CD14-positive monocyte (primary cell): ENCODE data around the gene SUGCT. TPM values are rescaled to one million over a fixed set of nuclear protein-coding genes. Genes with fewer than 3 reads are reported as not detected.

Experiments
- DNase-seq, 3 donors: peaks; one replicate each; pipeline ENCODE4 v3.0.0-alpha.2; 2011 to 2022
- H2AFZ ChIP-seq: 2 replicates; pipeline ENCODE4 v1.6.0; 2012; ENCODE audit warnings: mild to moderate bottlenecking, low read depth, low read length, inconsistent platforms; ENCODE audit not compliant: insufficient read depth, poor library complexity, severe bottlenecking
- H3K27ac ChIP-seq, 2 donors: 1 replicate in 1 of 2; 2 replicates in 1 of 2; pipeline ENCODE4 v1.5.1; 2012 to 2013; ENCODE audit warnings: low read length in 2 of 2, control low read depth in 1 of 2, inconsistent platforms in 1 of 2, low read depth in 1 of 2, mild to moderate bottlenecking in 1 of 2
- H3K27me3 ChIP-seq, 2 donors: one replicate each; pipeline versions ENCODE4 v1.6.0 to v1.6.1; 2011 to 2013; ENCODE audit warnings: low read length in 2 of 2; ENCODE audit not compliant: control insufficient read depth in 2 of 2, insufficient read depth in 2 of 2
- H3K36me3 ChIP-seq, 2 donors: replicated peaks in 1 of 2; 1 replicate in 1 of 2; 2 replicates in 1 of 2; pipeline versions ENCODE4 v1.5.1 to v1.6.1; 2012 to 2013; ENCODE audit warnings: low read length in 2 of 2, control low read depth in 1 of 2, inconsistent platforms in 1 of 2, mild to moderate bottlenecking in 1 of 2; ENCODE audit not compliant: insufficient read depth in 2 of 2, control insufficient read depth in 1 of 2
- H3K4me1 ChIP-seq, 2 donors: 1 replicate in 1 of 2; 2 replicates in 1 of 2; pipeline versions ENCODE4 v1.5.1 to v1.6.1; 2012 to 2013; ENCODE audit warnings: low read length in 2 of 2, control low read depth in 1 of 2, inconsistent platforms in 1 of 2, mild to moderate bottlenecking in 1 of 2, moderate library complexity in 1 of 2; ENCODE audit not compliant: insufficient read depth in 2 of 2, control insufficient read depth in 1 of 2
- H3K4me2 ChIP-seq: replicated peaks from 2 replicates; pipeline ENCODE3; 2012; ENCODE audit warnings: low read length, moderate library complexity, mild to moderate bottlenecking; ENCODE audit not compliant: poor library complexity, severe bottlenecking; ENCODE audit errors: extremely low read depth
- H3K4me3 ChIP-seq, 3 experiments: fragments of 200-600 bp in 1 of 3; sonication (generic) in 1 of 3; replicated peaks in 1 of 3; 1 replicate in 2 of 3; 2 replicates in 1 of 3; pipeline ENCODE4 v1.5.1; 2011 to 2013; ENCODE audit warnings: low read length in 3 of 3, mild to moderate bottlenecking in 3 of 3, control low read depth in 2 of 3, low read depth in 2 of 3, inconsistent platforms in 1 of 3, moderate library complexity in 1 of 3
- H3K79me2 ChIP-seq: 2 replicates; pipeline ENCODE4 v1.6.0; 2012; ENCODE audit warnings: mild to moderate bottlenecking, control low read depth, inconsistent platforms, low read length, moderate library complexity; ENCODE audit not compliant: insufficient read depth
- H3K9ac ChIP-seq: 2 replicates; pipeline ENCODE4 v1.6.0; 2017; ENCODE audit warnings: low read length, mild to moderate bottlenecking; ENCODE audit not compliant: insufficient read depth, poor library complexity, severe bottlenecking
- H3K9me3 ChIP-seq, 2 donors: replicated peaks in 1 of 2; 1 replicate in 1 of 2; 2 replicates in 1 of 2; pipeline versions ENCODE4 v1.5.1 to v1.6.1; 2012 to 2013; ENCODE audit warnings: low read length in 2 of 2, control low read depth in 1 of 2; ENCODE audit not compliant: control insufficient read depth in 1 of 2, insufficient read depth in 1 of 2
- H4K20me1 ChIP-seq: 2 replicates; pipeline ENCODE4 v1.6.0; 2012; ENCODE audit warnings: mild to moderate bottlenecking, low read length, control low read depth, moderate library complexity; ENCODE audit not compliant: insufficient read depth
- H3K27ac Mint-ChIP-seq, 7 donors: one replicate each; pipeline ENCODE4 v1.8.0; 2020; ENCODE audit warnings: mild to moderate bottlenecking in 7 of 7, mixed read lengths in 7 of 7, moderate library complexity in 6 of 7, inconsistent platforms in 2 of 7
- H3K27me3 Mint-ChIP-seq, 3 donors: one replicate each; pipeline ENCODE4 v1.8.0; 2021 to 2022; ENCODE audit warnings: low read depth in 3 of 3, mild to moderate bottlenecking in 3 of 3, mixed read lengths in 3 of 3, moderate library complexity in 3 of 3, inconsistent platforms in 1 of 3
- H3K36me3 Mint-ChIP-seq, 2 donors: one replicate each; pipeline ENCODE4 v1.8.0; 2020; ENCODE audit warnings: mixed read lengths in 2 of 2, inconsistent platforms in 1 of 2, mild to moderate bottlenecking in 1 of 2
- H3K4me1 Mint-ChIP-seq: one replicate; pipeline ENCODE4 v1.8.0; 2020; ENCODE audit warnings: mild to moderate bottlenecking, mixed read lengths
- H3K4me3 Mint-ChIP-seq, 2 donors: one replicate each; pipeline ENCODE4 v1.8.0; 2020; ENCODE audit warnings: mild to moderate bottlenecking in 2 of 2, mixed read lengths in 2 of 2, moderate library complexity in 1 of 2
- H3K9me3 Mint-ChIP-seq, 7 donors: one replicate each; pipeline ENCODE4 v1.8.0; 2020 to 2022; ENCODE audit warnings: mixed read lengths in 7 of 7, mild to moderate bottlenecking in 6 of 7, moderate library complexity in 6 of 7, inconsistent platforms in 2 of 7
- intact Hi-C, 2 donors: fragments of 100-400 bp; cut with micrococcal nuclease; formaldehyde crosslinking; loops; one replicate each; pipeline versions ENCODE4 v1.15.0 to v1.15.1; 2023
- polyA plus RNA-seq, 3 donors: library from polyadenylated mRNA; depleted of rRNA in 1 of 3; unstranded in 2 of 3; stranded (reverse) in 1 of 3; fragments of 300-500 nt in 2 of 3; fragments of >200 nt in 1 of 3; fragmentation: Illumina TruSeq in 2 of 3; gene quantifications; 1 replicate in 2 of 3; 2 replicates in 1 of 3; pipeline ENCODE4 v1.2.3, GENCODE V29; 2012 to 2021
- TF ChIP-seq, protein P1 (sequence below): fragments of 200-600 bp; IDR thresholded peaks from one replicate; pipeline ENCODE4 v1.8.0; 2022; ENCODE audit warnings: antibody characterized with exemption, mild to moderate bottlenecking

SUGCT gene
- polyA plus RNA-seq, 3 donors = not detected

DNA sequence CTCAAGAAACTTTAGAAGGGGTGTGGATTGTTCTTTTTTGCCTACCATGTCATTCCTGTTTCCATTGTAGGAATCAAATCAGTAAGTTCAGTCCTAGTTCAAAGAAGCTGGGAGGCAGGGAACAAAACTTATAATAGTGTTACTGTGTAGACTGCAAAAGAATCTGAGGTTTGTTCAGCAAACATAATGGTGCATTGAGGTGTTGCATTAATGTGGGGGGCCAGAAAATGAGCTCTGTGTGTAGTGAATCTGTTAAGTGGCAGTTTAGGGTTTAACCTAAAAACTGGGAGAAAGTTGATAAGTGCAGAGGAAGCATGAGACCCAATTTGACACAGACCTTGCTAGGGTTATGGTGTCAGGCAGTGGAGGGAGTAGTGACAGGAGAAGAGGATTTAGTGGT lies 197.7 kb downstream of the SUGCT start:
- no peak overlapping the region for H2AFZ ChIP-seq
- TF ChIP-seq, protein P1, sequence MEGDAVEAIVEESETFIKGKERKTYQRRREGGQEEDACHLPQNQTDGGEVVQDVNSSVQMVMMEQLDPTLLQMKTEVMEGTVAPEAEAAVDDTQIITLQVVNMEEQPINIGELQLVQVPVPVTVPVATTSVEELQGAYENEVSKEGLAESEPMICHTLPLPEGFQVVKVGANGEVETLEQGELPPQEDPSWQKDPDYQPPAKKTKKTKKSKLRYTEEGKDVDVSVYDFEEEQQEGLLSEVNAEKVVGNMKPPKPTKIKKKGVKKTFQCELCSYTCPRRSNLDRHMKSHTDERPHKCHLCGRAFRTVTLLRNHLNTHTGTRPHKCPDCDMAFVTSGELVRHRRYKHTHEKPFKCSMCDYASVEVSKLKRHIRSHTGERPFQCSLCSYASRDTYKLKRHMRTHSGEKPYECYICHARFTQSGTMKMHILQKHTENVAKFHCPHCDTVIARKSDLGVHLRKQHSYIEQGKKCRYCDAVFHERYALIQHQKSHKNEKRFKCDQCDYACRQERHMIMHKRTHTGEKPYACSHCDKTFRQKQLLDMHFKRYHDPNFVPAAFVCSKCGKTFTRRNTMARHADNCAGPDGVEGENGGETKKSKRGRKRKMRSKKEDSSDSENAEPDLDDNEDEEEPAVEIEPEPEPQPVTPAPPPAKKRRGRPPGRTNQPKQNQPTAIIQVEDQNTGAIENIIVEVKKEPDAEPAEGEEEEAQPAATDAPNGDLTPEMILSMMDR = no peak
- no peak overlapping the region for H3K4me3 Mint-ChIP-seq
- H3K27me3 Mint-ChIP-seq = no peaks in the 10 kb centered on the region
- H3K4me1 Mint-ChIP-seq = peaks cover 5% of the 10 kb centered on the region
- H3K9me3 ChIP-seq = no peaks in the 10 kb centered on the region
- H3K79me2 ChIP-seq = no peaks in the 10 kb centered on the region
- H4K20me1 ChIP-seq = no peaks in the 10 kb centered on the region
- no peak for DNase-seq
- H3K27ac ChIP-seq = no peak overlapping the region
- H3K27ac Mint-ChIP-seq = no peak overlapping the region
- H3K9ac ChIP-seq = no peak overlapping the region
- H3K4me2 ChIP-seq = no peak overlapping the region
- H3K4me3 ChIP-seq = no peak overlapping the region
- H3K4me1 ChIP-seq = peaks cover 0 to 3% of the 10 kb centered on the region in 2 donors
- peaks cover 2 to 9% (median 6%) of the 10 kb centered on the region in 7 donors for H3K9me3 Mint-ChIP-seq
- H3K27me3 ChIP-seq = no peaks in the 10 kb centered on the region
- H3K36me3 ChIP-seq = no peaks in the 10 kb centered on the region
- intact Hi-C loops = loop anchor here (5.0 kb wide), 2 partner anchors 270 to 275 kb away; no protein-coding TSS in a partner anchor
- H3K36me3 Mint-ChIP-seq = no peaks in the 10 kb centered on the region

DNA sequence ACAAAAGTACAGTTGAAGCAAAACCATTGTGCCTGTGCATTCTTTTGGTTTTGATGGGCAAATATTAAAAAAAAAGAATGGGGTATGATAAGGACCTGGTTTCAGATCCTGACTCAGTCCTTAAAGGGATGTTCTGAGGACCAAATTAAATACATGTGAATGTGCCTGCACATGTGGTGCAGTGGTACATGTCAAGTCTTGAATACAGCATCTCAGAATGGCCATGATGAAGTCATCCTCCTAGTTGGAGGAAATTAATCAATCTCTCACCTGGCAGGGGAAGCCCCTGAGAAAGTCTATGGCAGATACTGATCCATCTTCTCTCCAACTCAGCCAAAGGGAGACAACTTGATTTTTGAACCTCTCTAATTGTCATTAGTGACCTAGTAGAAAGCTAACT lies 207.0 kb downstream of the SUGCT start:
- no peak overlapping the region for H3K4me3 ChIP-seq
- H3K9me3 ChIP-seq = peaks cover 5 to 13% of the 10 kb centered on the region in 2 donors
- H3K4me1 Mint-ChIP-seq = no peaks in the 10 kb centered on the region
- no peaks in the 10 kb centered on the region for H3K27me3 Mint-ChIP-seq
- no peaks in the 10 kb centered on the region for H3K27me3 ChIP-seq
- no peak overlapping the region for H3K27ac ChIP-seq
- no peak for DNase-seq
- no peaks in the 10 kb centered on the region for H4K20me1 ChIP-seq
- H3K27ac Mint-ChIP-seq = no peak overlapping the region
- no peaks in the 10 kb centered on the region for H3K36me3 Mint-ChIP-seq
- no peaks in the 10 kb centered on the region for H3K79me2 ChIP-seq
- H3K9me3 Mint-ChIP-seq = peaks cover 11 to 24% (median 18%) of the 10 kb centered on the region in 7 donors
- no peaks in the 10 kb centered on the region for H3K4me1 ChIP-seq
- no peak overlapping the region for H3K4me3 Mint-ChIP-seq
- no peak overlapping the region for H3K4me2 ChIP-seq
- H2AFZ ChIP-seq = no peak overlapping the region
- no peak overlapping the region for H3K9ac ChIP-seq
- intact Hi-C loops = no loop called here
- no peaks in the 10 kb centered on the region for H3K36me3 ChIP-seq
- TF ChIP-seq, protein P1 = no peak
